ENCODE measurements around the gene PIPOX. TPM values are rescaled to one million over a fixed set of nuclear protein-coding genes. Genes with fewer than 3 reads are reported as not detected.

The PIPOX gene
- total and polyA plus RNA-seq, 2 of the 8 experiments (the other 6 are each of a cell fraction or from before 2014, with no cell fraction given) = 57.2 to 99.6 TPM

DNA sequence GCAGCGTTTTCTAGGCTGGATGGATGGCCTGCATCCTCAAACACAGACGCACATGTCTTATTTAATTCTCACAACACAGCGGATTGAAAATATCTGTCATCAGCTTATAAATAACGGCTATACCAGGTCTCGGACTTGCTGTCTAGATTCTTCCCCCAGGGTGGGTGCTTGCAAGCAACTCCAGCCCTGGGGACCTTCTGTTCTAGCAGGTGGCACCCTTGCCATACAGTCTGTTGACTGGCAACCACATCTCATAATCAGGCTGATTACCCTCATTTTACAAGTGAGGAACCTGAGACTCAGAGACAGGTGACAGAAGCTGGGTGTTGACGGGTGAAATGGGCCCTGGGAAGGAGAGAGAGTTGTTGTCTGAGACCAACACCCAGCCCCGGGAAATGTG lies 20.9 kb upstream of the PIPOX start (continued):
- TF ChIP-seq, protein P1, sequence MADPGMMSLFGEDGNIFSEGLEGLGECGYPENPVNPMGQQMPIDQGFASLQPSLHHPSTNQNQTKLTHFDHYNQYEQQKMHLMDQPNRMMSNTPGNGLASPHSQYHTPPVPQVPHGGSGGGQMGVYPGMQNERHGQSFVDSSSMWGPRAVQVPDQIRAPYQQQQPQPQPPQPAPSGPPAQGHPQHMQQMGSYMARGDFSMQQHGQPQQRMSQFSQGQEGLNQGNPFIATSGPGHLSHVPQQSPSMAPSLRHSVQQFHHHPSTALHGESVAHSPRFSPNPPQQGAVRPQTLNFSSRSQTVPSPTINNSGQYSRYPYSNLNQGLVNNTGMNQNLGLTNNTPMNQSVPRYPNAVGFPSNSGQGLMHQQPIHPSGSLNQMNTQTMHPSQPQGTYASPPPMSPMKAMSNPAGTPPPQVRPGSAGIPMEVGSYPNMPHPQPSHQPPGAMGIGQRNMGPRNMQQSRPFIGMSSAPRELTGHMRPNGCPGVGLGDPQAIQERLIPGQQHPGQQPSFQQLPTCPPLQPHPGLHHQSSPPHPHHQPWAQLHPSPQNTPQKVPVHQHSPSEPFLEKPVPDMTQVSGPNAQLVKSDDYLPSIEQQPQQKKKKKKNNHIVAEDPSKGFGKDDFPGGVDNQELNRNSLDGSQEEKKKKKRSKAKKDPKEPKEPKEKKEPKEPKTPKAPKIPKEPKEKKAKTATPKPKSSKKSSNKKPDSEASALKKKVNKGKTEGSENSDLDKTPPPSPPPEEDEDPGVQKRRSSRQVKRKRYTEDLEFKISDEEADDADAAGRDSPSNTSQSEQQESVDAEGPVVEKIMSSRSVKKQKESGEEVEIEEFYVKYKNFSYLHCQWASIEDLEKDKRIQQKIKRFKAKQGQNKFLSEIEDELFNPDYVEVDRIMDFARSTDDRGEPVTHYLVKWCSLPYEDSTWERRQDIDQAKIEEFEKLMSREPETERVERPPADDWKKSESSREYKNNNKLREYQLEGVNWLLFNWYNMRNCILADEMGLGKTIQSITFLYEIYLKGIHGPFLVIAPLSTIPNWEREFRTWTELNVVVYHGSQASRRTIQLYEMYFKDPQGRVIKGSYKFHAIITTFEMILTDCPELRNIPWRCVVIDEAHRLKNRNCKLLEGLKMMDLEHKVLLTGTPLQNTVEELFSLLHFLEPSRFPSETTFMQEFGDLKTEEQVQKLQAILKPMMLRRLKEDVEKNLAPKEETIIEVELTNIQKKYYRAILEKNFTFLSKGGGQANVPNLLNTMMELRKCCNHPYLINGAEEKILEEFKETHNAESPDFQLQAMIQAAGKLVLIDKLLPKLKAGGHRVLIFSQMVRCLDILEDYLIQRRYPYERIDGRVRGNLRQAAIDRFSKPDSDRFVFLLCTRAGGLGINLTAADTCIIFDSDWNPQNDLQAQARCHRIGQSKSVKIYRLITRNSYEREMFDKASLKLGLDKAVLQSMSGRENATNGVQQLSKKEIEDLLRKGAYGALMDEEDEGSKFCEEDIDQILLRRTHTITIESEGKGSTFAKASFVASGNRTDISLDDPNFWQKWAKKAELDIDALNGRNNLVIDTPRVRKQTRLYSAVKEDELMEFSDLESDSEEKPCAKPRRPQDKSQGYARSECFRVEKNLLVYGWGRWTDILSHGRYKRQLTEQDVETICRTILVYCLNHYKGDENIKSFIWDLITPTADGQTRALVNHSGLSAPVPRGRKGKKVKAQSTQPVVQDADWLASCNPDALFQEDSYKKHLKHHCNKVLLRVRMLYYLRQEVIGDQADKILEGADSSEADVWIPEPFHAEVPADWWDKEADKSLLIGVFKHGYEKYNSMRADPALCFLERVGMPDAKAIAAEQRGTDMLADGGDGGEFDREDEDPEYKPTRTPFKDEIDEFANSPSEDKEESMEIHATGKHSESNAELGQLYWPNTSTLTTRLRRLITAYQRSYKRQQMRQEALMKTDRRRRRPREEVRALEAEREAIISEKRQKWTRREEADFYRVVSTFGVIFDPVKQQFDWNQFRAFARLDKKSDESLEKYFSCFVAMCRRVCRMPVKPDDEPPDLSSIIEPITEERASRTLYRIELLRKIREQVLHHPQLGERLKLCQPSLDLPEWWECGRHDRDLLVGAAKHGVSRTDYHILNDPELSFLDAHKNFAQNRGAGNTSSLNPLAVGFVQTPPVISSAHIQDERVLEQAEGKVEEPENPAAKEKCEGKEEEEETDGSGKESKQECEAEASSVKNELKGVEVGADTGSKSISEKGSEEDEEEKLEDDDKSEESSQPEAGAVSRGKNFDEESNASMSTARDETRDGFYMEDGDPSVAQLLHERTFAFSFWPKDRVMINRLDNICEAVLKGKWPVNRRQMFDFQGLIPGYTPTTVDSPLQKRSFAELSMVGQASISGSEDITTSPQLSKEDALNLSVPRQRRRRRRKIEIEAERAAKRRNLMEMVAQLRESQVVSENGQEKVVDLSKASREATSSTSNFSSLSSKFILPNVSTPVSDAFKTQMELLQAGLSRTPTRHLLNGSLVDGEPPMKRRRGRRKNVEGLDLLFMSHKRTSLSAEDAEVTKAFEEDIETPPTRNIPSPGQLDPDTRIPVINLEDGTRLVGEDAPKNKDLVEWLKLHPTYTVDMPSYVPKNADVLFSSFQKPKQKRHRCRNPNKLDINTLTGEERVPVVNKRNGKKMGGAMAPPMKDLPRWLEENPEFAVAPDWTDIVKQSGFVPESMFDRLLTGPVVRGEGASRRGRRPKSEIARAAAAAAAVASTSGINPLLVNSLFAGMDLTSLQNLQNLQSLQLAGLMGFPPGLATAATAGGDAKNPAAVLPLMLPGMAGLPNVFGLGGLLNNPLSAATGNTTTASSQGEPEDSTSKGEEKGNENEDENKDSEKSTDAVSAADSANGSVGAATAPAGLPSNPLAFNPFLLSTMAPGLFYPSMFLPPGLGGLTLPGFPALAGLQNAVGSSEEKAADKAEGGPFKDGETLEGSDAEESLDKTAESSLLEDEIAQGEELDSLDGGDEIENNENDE (IDR thresholded peaks at IDR 0.05; ENCODE audit: insufficient replicate concordance, low read length) = no peak
- TF ChIP-seq EP300 (IDR thresholded peaks at IDR 0.05; ENCODE audit: borderline replicate concordance in 1 of 2, low read depth in 2 of 2, low read length in 2 of 2) (no peak), SP1 (IDR thresholded peaks at IDR 0.05; ENCODE audit: low read depth, low read length) (no peak), EGR1 (IDR thresholded peaks at IDR 0.05; ENCODE audit: borderline replicate concordance, low read depth, low read length) (no peak), EZH2 (IDR thresholded peaks at IDR 0.05; ENCODE audit: low read depth, low read length, severe bottlenecking) (no peak), CTBP2 (IDR thresholded peaks at IDR 0.05; ENCODE audit: borderline replicate concordance, insufficient read depth, insufficient read length, low read length) (no peak), RFX5 (IDR thresholded peaks at IDR 0.05; ENCODE audit: borderline replicate concordance, low read depth, low read length) (no peak)
- TF ChIP-seq, protein P2, sequence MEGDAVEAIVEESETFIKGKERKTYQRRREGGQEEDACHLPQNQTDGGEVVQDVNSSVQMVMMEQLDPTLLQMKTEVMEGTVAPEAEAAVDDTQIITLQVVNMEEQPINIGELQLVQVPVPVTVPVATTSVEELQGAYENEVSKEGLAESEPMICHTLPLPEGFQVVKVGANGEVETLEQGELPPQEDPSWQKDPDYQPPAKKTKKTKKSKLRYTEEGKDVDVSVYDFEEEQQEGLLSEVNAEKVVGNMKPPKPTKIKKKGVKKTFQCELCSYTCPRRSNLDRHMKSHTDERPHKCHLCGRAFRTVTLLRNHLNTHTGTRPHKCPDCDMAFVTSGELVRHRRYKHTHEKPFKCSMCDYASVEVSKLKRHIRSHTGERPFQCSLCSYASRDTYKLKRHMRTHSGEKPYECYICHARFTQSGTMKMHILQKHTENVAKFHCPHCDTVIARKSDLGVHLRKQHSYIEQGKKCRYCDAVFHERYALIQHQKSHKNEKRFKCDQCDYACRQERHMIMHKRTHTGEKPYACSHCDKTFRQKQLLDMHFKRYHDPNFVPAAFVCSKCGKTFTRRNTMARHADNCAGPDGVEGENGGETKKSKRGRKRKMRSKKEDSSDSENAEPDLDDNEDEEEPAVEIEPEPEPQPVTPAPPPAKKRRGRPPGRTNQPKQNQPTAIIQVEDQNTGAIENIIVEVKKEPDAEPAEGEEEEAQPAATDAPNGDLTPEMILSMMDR (IDR thresholded peaks at IDR 0.05; ENCODE audit: control extremely low read depth in 1 of 3, insufficient read depth in 1 of 3, low read depth in 1 of 3, low read length in 3 of 3) = no peak
